Fibroblast of the aortic adventitia (primary cell): Measurements from ENCODE around the gene PPP1R18. TPM values are rescaled to one million over a fixed set of nuclear protein-coding genes. Genes with fewer than 3 reads are reported as not detected.
A peak's percentile ranks its signal among the peaks of the same experiment; 100 is the strongest.

Experiments used
- DNase-seq: peaks from one replicate; pipeline ENCODE4 v3.0.0-alpha.2; 2010; ENCODE audit warnings: low read depth
- H3K4me3 ChIP-seq: 2 replicates; pipeline ENCODE4 v1.5.1; 2011; ENCODE audit warnings: low read depth, mild to moderate bottlenecking, control low read depth, low read length, moderate library complexity
- CTCF ChIP-seq: IDR thresholded peaks from 2 replicates; pipeline ENCODE4 v1.5.1; 2011; ENCODE audit warnings: mild to moderate bottlenecking, low read length, control low read depth, inconsistent platforms; ENCODE audit not compliant: insufficient read depth
- total RNA-seq: library from RNA; depleted of rRNA; stranded (reverse); fragments of >200 nt; gene quantifications from 2 replicates; pipeline ENCODE4 v1.2.3, GENCODE V29; 2012; ENCODE audit warnings: low replicate concordance

The PPP1R18 gene
- total RNA-seq, 1 donor, result 82.2 TPM

- no peak for DNase-seq
- no peak overlapping the region for H3K4me3 ChIP-seq
- no peak for TF ChIP-seq CTCF
These were observed 30.7 kb downstream of the PPP1R18 start for GRCh38 chr6:30655743-30656094.

GRCh38 chr6:30654798-30655742 lies 31.4 kb downstream of the PPP1R18 start:
- TF ChIP-seq CTCF, result no peak
- no peak for DNase-seq
- H3K4me3 ChIP-seq, result no peak overlapping the region

GRCh38 chr6:30651143-30651542 lies 35.3 kb downstream of the PPP1R18 start:
- no peak for DNase-seq
- no peak overlapping the region for H3K4me3 ChIP-seq
- TF ChIP-seq CTCF, result no peak

GRCh38 chr6:30647242-30648116 lies 39.0 kb downstream of the PPP1R18 start:
- peak overlapping the region; percentile 91 for H3K4me3 ChIP-seq
- DNase-seq, result peak; percentile 25
- no peak for TF ChIP-seq CTCF

GRCh38 chr6:30646450-30647241 lies 39.8 kb downstream of the PPP1R18 start, which contains the start of gene C6orf136:
Gene C6orf136 (plus strand): TSS chr6:30647133. CDS start chr6:30647232, 99 bp downstream.
- peak within 1 kb of the TSS; percentile 91 for H3K4me3 ChIP-seq
- DNase-seq, result peak; percentile 92
- TF ChIP-seq CTCF, result no peak

GRCh38 chr6:30645989-30646388 lies 40.5 kb downstream of the PPP1R18 start:
- no peak for DNase-seq

More at GRCh38 chr6:30645989-30646388, 40.5 kb downstream of the PPP1R18 start:
- H3K4me3 ChIP-seq, result no peak overlapping the region
- no peak for TF ChIP-seq CTCF
